Naive thymus-derived CD4-positive, alpha-beta T cell (primary cell): ENCODE measurements around the gene ATAD1. TPM values are rescaled to one million over a fixed set of nuclear protein-coding genes. Genes with fewer than 3 reads are reported as not detected.

Experiments used
- ATAC-seq: fragments of 150-1000 bp; cut with Tn5 transposase; 2 replicates; pipeline ENCODE4 v1.10.0; 2021; ENCODE audit warnings: mild to moderate bottlenecking, moderate library complexity
- CTCF ChIA-PET: fragments of 350-600 bp; sonication (Branson Sonifier 250); formaldehyde crosslinking; loops from one replicate; lab custom pipeline; 2021; ENCODE audit warnings: antibody characterized with exemption; lab: Charles Lee
- POLR2A ChIA-PET: fragments of 350-600 bp; sonication (Branson Sonifier 250); formaldehyde crosslinking; loops from one replicate; lab custom pipeline; 2021; ENCODE audit warnings: antibody characterized with exemption, inconsistent platforms; lab: Charles Lee
- DNase-seq, 9 donors: peaks; one replicate each; pipeline versions ENCODE4 v3.0.0 to v3.0.0-alpha.2; 2020 to 2022; ENCODE audit warnings: mixed read lengths in 1 of 9
- H3K27ac ChIP-seq: one replicate; pipeline ENCODE4 v1.7.0; 2013; ENCODE audit warnings: mild to moderate bottlenecking, low read depth, low read length, moderate library complexity
- H3K27me3 ChIP-seq, 2 donors: one replicate each; pipeline ENCODE4 v1.7.0; 2013; ENCODE audit warnings: low read length in 2 of 2, mild to moderate bottlenecking in 2 of 2, moderate library complexity in 2 of 2; ENCODE audit not compliant: control insufficient read depth in 2 of 2, insufficient read depth in 2 of 2
- H3K36me3 ChIP-seq, 3 experiments: 1 replicate in 2 of 3; 2 replicates in 1 of 3; pipeline ENCODE4 v1.7.0; 2013; ENCODE audit warnings: low read length in 3 of 3, mild to moderate bottlenecking in 3 of 3, moderate library complexity in 1 of 3; ENCODE audit not compliant: insufficient read depth in 3 of 3, control insufficient read depth in 2 of 3
- H3K4me1 ChIP-seq, 2 donors: one replicate each; pipeline ENCODE4 v1.7.0; 2013; ENCODE audit warnings: low read length in 2 of 2, mild to moderate bottlenecking in 2 of 2, moderate library complexity in 1 of 2; ENCODE audit not compliant: control insufficient read depth in 2 of 2, insufficient read depth in 2 of 2
- H3K4me3 ChIP-seq: 2 replicates; pipeline ENCODE4 v1.7.0; 2013; ENCODE audit warnings: mild to moderate bottlenecking, low read length
- H3K9me3 ChIP-seq, 3 experiments: 1 replicate in 2 of 3; 2 replicates in 1 of 3; pipeline ENCODE4 v1.7.0; 2013; ENCODE audit warnings: low read length in 3 of 3; ENCODE audit not compliant: control insufficient read depth in 2 of 3
- H3K27ac Mint-ChIP-seq, 9 donors: one replicate each; pipeline ENCODE4 v1.8.0; 2020 to 2022; ENCODE audit warnings: mixed read lengths in 9 of 9, mild to moderate bottlenecking in 8 of 9, moderate library complexity in 5 of 9, inconsistent platforms in 2 of 9
- H3K27me3 Mint-ChIP-seq, 5 donors: one replicate each; pipeline ENCODE4 v1.8.0; 2021 to 2022; ENCODE audit warnings: mixed read lengths in 5 of 5, mild to moderate bottlenecking in 1 of 5
- H3K36me3 Mint-ChIP-seq, 5 donors: one replicate each; pipeline ENCODE4 v1.8.0; 2020 to 2022; ENCODE audit warnings: mixed read lengths in 5 of 5, mild to moderate bottlenecking in 3 of 5, inconsistent platforms in 1 of 5
- H3K4me1 Mint-ChIP-seq, 7 donors: one replicate each; pipeline ENCODE4 v1.8.0; 2020 to 2022; ENCODE audit warnings: mixed read lengths in 7 of 7, mild to moderate bottlenecking in 3 of 7, inconsistent platforms in 1 of 7
- H3K4me3 Mint-ChIP-seq, 10 donors: one replicate each; pipeline ENCODE4 v1.8.0; 2020 to 2022; ENCODE audit warnings: mild to moderate bottlenecking in 10 of 10, mixed read lengths in 10 of 10, moderate library complexity in 6 of 10, inconsistent platforms in 2 of 10
- H3K9me3 Mint-ChIP-seq, 11 donors: one replicate each; pipeline ENCODE4 v1.8.0; 2020 to 2022; ENCODE audit warnings: mixed read lengths in 11 of 11, mild to moderate bottlenecking in 4 of 11, inconsistent platforms in 1 of 11, moderate library complexity in 1 of 11
- intact Hi-C, 2 donors: fragments of 100-400 bp; cut with micrococcal nuclease; formaldehyde crosslinking; loops; one replicate each; pipeline ENCODE4 v1.15.1; 2023
- polyA plus RNA-seq, 2 donors: library from polyadenylated mRNA; unstranded; fragments of 300-500 nt; fragmentation: Illumina TruSeq; gene quantifications; one replicate each; pipeline ENCODE4 v1.2.3, GENCODE V29; 2021
- total RNA-seq, 6 experiments: library from RNA in 5 of 6; stranded (reverse) in 5 of 6; gene quantifications; 1 replicate in 5 of 6; 2 replicates in 1 of 6; pipeline ENCODE4 v1.2.3 and lab custom pipeline; 2021 to 2026

ATAD1 gene
- total and polyA plus RNA-seq, 7 experiments from 2014 or later: 33.5 to 53.4 (median 38.6) TPM

DNA sequence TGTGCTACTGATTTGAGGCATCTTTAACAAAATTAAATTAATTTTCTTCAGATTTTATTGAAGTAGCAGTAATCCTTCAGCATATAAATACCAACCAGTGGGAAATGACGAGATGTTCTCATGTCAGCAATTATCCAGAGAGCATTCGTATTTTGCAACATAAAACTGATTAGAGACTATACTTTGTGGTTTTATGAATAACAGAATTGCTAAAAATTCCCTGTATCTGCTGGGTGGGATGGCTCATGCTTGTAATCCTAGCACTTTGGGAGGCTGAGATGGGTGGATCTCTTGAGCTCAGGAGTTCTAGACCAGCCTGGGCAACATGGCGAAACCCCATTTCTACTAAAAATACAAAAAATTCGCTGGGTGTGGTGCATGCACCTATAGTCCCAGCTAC, 56.9 kb downstream of the ATAD1 start:
- POLR2A ChIA-PET: no interaction called here
- H3K36me3 Mint-ChIP-seq: peaks cover 5 to 35% (median 13%) of the 10 kb centered on the region in 5 donors
- no peaks in the 10 kb centered on the region for H3K4me1 ChIP-seq
- peaks cover 4 to 22% (median 5%) of the 10 kb centered on the region in 3 experiments for H3K36me3 ChIP-seq
- H3K9me3 ChIP-seq: no peaks in the 10 kb centered on the region
- no peak overlapping the region for H3K27ac Mint-ChIP-seq
- CTCF ChIA-PET: no interaction called here
- ATAC-seq (no peak), DNase-seq (no peak)
- no peaks in the 10 kb centered on the region for H3K27me3 ChIP-seq
- intact Hi-C loops: loop anchor here in 1 of 2 donors (2.0 kb wide), 1 partner anchor 16 kb away; no protein-coding TSS in a partner anchor
- no peaks in the 10 kb centered on the region for H3K27me3 Mint-ChIP-seq
- no peak overlapping the region for H3K4me3 Mint-ChIP-seq
- no peak overlapping the region for H3K27ac ChIP-seq
- no peak overlapping the region for H3K4me3 ChIP-seq
- no peaks in the 10 kb centered on the region for H3K9me3 Mint-ChIP-seq
- peaks cover 0 to 20% (median 7%) of the 10 kb centered on the region in 7 donors for H3K4me1 Mint-ChIP-seq

DNA sequence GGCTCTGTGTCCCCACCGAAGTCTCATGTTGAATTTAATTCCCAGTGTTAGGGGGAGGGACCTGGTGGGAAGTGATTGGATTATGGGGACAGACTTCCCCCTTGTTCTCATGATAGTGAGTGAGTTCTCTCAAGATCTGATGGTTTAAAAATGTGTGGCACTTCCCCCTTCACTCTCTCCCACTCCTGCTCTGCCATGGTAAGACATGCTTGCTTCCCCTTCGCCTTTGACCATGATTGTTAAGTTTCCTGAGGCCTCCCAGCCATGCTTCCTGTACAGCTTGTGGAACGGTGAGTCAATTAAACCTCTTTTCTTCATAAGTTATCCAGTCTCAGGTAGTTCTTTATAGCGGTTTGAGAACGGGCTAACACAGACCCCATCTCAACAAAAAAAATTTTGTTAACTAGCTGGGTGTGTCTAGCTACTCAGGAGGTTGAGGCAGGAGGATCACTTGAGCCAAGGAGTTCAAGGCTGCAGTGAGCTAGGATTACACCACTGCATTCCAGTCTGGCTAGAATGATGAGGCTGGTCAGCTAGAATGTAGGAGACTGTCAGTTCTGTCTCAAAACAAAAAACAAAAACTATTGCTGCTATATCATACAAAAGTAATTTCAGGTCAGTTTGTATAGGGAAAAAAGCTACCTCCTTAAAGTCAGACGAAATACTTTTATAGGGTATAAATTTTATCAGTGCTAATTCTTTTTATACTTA, 57.7 kb downstream of the ATAD1 start:
- Histone ChIP-seq H3K9me3 (no peaks in the 10 kb centered on the region), H3K4me1 (no peaks in the 10 kb centered on the region), H3K36me3 (peaks cover 0 to 20% (median 5%) of the 10 kb centered on the region in 3 experiments), H3K27me3 (no peaks in the 10 kb centered on the region), H3K4me3 (no peak overlapping the region), H3K27ac (no peak overlapping the region)
- intact Hi-C loops: loop anchor here in 1 of 2 donors (2.0 kb wide), 1 partner anchor 16 kb away; no protein-coding TSS in a partner anchor
- POLR2A ChIA-PET: interaction anchor here (0.5 to 0.9 kb wide), 3 partner anchors 10 to 55 kb away, joined by 3 to 5 read pairs (median 3); no protein-coding TSS in a partner anchor
- H3K4me3 Mint-ChIP-seq: no peak overlapping the region
- CTCF ChIA-PET: interaction anchor here (0.7 kb wide), 1 partner anchor 20 kb away, joined by 3 read pairs; no protein-coding TSS in a partner anchor
- H3K27ac Mint-ChIP-seq: peak overlapping the region in 3 of 9 donors; percentile 11 to 65 (median 14)
- peaks cover 0 to 20% (median 7%) of the 10 kb centered on the region in 7 donors for H3K4me1 Mint-ChIP-seq
- no peaks in the 10 kb centered on the region for H3K9me3 Mint-ChIP-seq
- ATAC-seq: no peak
- DNase-seq: no peak
- H3K36me3 Mint-ChIP-seq: peaks cover 4 to 37% (median 13%) of the 10 kb centered on the region in 5 donors
- no peaks in the 10 kb centered on the region for H3K27me3 Mint-ChIP-seq

DNA sequence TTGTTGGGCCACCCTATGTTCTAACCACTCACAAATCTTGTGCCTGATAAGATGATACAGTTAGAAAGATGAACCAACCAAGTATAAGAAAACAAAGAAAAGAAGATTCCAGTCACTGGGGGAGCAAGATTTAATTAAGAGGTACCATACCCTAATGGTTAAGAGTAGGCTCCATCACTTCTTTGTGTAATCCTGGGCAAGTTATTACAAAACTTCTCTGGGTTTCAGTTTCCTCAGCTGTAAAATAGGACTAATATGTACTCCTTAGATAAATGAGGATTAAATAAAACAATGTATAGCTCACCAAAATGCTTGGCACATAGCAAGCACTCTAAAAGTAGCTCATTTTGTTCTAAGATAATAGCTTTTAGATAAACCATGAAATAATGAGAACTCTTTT, 58.5 kb downstream of the ATAD1 start:
- intact Hi-C loops: no loop called here
- H3K27me3 Mint-ChIP-seq: no peaks in the 10 kb centered on the region
- no peaks in the 10 kb centered on the region for H3K27me3 ChIP-seq
- ChIA-PET CTCF (interaction anchor here (0.6 to 0.7 kb wide), 2 partner anchors 9 to 1433 kb away, joined by 3 to 5 read pairs; no protein-coding TSS in a partner anchor), POLR2A (interaction anchor here (0.5 to 0.6 kb wide), 2 partner anchors 10 to 56 kb away, joined by 3 to 5 read pairs; no protein-coding TSS in a partner anchor)
- H3K27ac Mint-ChIP-seq: peak overlapping the region in 2 of 9 donors; percentile 49 to 57
- DNase-seq: no peak
- no peak for ATAC-seq
- H3K36me3 Mint-ChIP-seq: peaks cover 0 to 32% (median 13%) of the 10 kb centered on the region in 5 donors
- H3K27ac ChIP-seq: no peak overlapping the region
- peaks cover 0 to 25% (median 5%) of the 10 kb centered on the region in 3 experiments for H3K36me3 ChIP-seq
- H3K4me3 Mint-ChIP-seq: no peak overlapping the region
- no peaks in the 10 kb centered on the region for H3K9me3 ChIP-seq
- no peak overlapping the region for H3K4me3 ChIP-seq
- H3K4me1 ChIP-seq: no peaks in the 10 kb centered on the region
- H3K4me1 Mint-ChIP-seq: peaks cover 0 to 20% (median 7%) of the 10 kb centered on the region in 7 donors
- no peaks in the 10 kb centered on the region for H3K9me3 Mint-ChIP-seq

DNA sequence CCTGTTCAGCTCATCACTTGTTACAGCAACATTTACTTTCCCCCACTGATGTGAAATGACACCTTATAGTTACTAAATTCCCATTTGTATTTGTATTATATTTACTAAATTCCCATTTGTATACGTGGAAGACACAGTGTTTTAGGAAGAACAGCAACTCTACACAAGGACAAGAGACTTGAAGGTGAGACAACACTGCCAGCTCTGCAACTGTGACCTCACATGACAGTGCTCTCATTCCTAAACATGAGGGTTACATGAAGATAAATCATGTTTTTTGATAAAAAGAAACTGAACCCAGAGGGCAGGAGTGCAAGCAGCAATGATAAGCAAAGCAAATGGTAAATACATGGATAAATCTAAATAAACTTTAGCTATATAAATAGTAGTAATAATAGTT, 60.3 kb downstream of the ATAD1 start:
- Mint-ChIP-seq H3K27me3 (no peaks in the 10 kb centered on the region), H3K36me3 (peaks cover 0 to 41% (median 22%) of the 10 kb centered on the region in 5 donors), H3K4me1 (peaks cover 0 to 16% (median 7%) of the 10 kb centered on the region in 7 donors), H3K4me3 (no peak overlapping the region), H3K9me3 (no peaks in the 10 kb centered on the region), H3K27ac (peak overlapping the region in 5 of 9 donors; percentile 0 to 69 (median 25))
- DNase-seq (no peak), ATAC-seq (no peak)
- H3K9me3 ChIP-seq: no peaks in the 10 kb centered on the region
- H3K36me3 ChIP-seq: peaks cover 0 to 30% (median 12%) of the 10 kb centered on the region in 3 experiments
- intact Hi-C loops: no loop called here
- no peaks in the 10 kb centered on the region for H3K27me3 ChIP-seq
- POLR2A ChIA-PET: no interaction called here
- no peak overlapping the region for H3K4me3 ChIP-seq
- CTCF ChIA-PET: no interaction called here
- H3K27ac ChIP-seq: no peak overlapping the region
- H3K4me1 ChIP-seq: no peaks in the 10 kb centered on the region

DNA sequence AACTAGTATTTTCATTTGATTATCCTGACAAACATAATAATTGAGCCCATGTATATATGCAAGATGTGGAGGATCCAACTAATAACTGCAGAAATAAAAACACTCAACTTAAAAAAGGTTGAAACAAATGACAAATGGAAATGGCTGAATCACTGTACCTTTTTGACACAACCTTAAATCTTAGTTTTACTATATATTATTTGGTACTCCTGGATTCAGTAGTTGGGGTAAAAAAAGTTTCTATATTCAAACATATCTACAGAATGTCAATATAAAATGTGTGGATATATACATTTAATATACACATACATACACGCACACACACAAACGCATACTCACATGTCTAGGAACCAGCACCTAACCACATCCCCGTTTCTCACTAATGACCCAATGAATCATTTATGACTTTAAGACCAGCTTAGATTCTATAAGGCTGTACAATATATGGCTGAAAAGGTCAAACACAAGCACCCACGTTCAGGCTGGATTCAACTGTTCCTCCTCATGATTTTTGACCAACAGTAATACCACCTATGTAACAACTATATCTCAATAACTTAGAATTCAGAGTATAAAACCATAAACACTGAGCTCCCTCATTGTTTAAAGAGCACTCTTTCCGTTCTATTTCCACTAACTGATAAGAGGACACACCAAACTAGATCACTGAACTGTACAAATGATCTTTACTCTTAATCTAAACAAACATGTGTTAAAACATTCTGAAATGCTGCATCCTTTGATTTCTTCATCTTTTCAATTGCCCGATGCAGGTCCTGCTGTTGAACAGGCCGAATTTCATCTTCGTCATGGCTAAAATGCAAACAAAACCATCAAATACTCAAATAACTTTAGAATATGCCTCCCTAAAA, 63.8 kb downstream of the ATAD1 start:
- Histone ChIP-seq H3K4me3 (no peak overlapping the region), H3K9me3 (no peaks in the 10 kb centered on the region), H3K27me3 (no peaks in the 10 kb centered on the region), H3K36me3 (peaks cover 0 to 24% (median 12%) of the 10 kb centered on the region in 3 experiments), H3K27ac (no peak overlapping the region), H3K4me1 (no peaks in the 10 kb centered on the region)
- Mint-ChIP-seq H3K27ac (peak overlapping the region in 1 of 9 donors; percentile 49), H3K4me1 (peaks cover 0 to 14% (median 8%) of the 10 kb centered on the region in 7 donors), H3K9me3 (no peaks in the 10 kb centered on the region), H3K36me3 (peaks cover 0 to 28% (median 17%) of the 10 kb centered on the region in 5 donors), H3K4me3 (no peak overlapping the region), H3K27me3 (no peaks in the 10 kb centered on the region)
- no peak for DNase-seq
- no peak for ATAC-seq
- CTCF ChIA-PET: interaction anchor here (1.2 kb wide), 1 partner anchor 50 kb away, joined by 3 read pairs; no protein-coding TSS in a partner anchor
- POLR2A ChIA-PET: no interaction called here
- intact Hi-C loops: no loop called here

DNA sequence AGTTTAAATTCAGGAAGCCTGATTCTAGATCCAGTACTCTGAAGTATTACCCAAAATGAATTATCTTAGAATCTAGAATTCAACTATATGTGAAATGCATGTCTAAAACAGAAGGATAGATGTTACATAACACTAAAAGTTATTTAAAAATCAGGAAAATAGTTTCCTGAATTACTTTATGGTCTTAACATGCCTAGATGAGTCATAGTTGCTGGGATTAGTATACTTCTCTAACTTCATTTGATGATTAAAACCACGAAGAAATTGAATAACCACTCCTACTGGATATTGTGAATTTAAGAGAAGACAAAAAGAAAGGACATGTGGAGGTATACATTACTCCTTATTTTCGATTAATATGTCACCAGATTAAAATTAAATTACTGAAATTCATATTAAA, 65.5 kb downstream of the ATAD1 start:
- Histone ChIP-seq H3K4me3 (no peak overlapping the region), H3K36me3 (peaks cover 0 to 24% (median 11%) of the 10 kb centered on the region in 3 experiments), H3K4me1 (no peaks in the 10 kb centered on the region), H3K27ac (no peak overlapping the region), H3K27me3 (no peaks in the 10 kb centered on the region), H3K9me3 (no peaks in the 10 kb centered on the region)
- POLR2A ChIA-PET: no interaction called here
- H3K36me3 Mint-ChIP-seq: peaks cover 0 to 23% (median 19%) of the 10 kb centered on the region in 5 donors
- peaks cover 0 to 9% (median 3%) of the 10 kb centered on the region in 7 donors for H3K4me1 Mint-ChIP-seq
- CTCF ChIA-PET: no interaction called here
- no peak overlapping the region for H3K4me3 Mint-ChIP-seq
- peaks cover 0 to 4% (median 0%) of the 10 kb centered on the region in 11 donors for H3K9me3 Mint-ChIP-seq
- intact Hi-C loops: no loop called here
- DNase-seq: no peak
- peak overlapping the region in 2 of 9 donors; percentile 8 to 17 for H3K27ac Mint-ChIP-seq
- no peak for ATAC-seq
- no peaks in the 10 kb centered on the region for H3K27me3 Mint-ChIP-seq
